Stimulated activated CD8-positive, alpha-beta memory T cell treated with anti-CD3 and anti-CD28 coated beads, Interleukin-15, amount 100 ng/mL, for 24 hours (primary cell): ENCODE data around the gene CCM2.
A peak's percentile ranks its signal among the peaks of the same experiment; 100 is the strongest.
"Not testable (repeated sequence)": the region's sequence is repeated elsewhere in the genome, so short reads cannot be mapped to it uniquely, and the experiment has no call there.

ENCODE experiments used
- DNase-seq: peaks from one replicate; pipeline ENCODE4 v3.0.0-alpha.2; 2020; ENCODE audit warnings: low read depth

Gene CCM2

DNA sequence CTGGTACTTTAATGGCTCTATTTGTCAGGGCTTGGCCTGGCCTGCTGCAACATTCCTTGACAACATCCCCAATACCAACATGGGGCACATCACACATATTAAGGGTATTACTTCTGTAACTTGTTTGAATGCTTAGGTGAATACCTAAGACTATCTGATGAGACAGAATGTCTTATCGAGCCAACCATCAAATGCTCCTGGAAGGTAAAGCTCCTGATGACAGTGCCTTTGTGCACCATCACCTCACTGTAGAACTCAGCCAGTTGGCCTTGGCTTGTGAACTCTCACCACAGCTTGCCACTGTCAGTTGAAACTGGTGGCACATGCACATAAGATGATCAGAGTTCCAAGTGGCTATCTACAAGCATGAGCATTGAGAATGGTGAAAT lies 17.5 kb upstream of the CCM2 start:
- DNase-seq = no peak

DNA sequence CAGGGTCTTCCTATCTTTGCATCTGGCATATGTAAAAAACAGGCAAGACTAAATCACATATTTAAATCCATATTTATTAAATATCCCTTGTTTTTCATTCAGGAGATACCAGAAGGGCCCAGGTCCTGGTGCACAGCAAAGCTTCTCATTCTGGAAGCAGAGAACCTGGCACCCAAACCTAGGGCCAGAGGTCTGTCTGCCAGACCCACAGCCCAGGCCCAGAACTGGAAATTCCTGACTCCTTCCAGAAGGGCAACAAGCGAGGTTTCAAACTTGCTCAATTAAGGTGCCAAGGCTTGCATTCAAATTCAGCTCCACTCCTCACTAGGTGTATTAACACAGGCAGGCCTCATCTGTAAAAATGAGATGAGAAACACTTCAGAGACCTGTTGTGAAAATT lies 17.0 kb upstream of the CCM2 start:
- DNase-seq = no peak

DNA sequence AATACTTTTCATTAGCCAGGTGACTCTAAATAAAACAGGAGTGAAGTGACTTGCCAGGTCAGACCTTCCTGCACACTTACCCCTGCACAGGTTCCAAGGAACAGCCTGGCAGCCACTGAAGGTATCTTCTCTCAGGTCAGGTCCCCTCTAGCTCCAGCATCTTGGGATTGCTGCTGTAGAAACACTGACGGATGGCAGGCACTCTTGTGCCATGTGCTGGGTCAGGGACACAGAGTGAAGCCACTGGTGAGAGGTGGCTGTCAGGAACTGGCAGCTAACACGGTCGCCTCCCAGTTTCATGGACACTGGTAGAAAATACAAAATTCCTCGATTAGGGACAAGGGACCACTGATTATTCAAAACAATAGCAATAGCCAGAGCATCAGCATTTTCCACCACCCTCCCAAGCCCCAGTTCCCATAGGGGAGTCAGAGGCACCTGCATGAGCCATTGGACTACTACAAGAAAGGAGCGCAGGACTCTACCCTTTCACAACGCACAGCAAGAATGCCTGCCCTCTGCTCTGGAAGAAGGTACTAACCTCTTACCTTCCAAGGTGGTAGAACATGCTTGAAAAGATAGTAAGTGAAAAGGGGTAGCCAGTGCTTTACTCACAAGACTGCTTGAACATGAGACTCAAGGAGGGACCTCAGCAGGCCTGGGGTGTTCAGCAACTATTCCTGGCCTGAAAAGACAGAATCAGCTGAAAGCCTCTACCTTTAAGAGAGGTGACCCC lies 16.1 kb upstream of the CCM2 start:
- DNase-seq = no peak

DNA sequence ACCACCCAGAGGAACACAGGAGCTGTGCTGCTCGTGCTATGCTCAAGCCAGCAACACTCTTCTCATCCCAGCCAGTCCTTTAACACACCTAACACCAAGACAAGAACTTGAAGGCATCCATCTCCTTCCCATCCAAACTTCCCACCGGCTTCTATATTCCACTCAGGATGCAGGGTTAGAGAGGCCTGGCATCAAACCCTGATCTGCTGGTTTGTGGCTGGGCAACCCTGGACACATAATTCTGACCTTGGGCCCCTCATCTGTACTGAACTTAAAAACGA lies 15.6 kb upstream of the CCM2 start:
- no peak for DNase-seq

DNA sequence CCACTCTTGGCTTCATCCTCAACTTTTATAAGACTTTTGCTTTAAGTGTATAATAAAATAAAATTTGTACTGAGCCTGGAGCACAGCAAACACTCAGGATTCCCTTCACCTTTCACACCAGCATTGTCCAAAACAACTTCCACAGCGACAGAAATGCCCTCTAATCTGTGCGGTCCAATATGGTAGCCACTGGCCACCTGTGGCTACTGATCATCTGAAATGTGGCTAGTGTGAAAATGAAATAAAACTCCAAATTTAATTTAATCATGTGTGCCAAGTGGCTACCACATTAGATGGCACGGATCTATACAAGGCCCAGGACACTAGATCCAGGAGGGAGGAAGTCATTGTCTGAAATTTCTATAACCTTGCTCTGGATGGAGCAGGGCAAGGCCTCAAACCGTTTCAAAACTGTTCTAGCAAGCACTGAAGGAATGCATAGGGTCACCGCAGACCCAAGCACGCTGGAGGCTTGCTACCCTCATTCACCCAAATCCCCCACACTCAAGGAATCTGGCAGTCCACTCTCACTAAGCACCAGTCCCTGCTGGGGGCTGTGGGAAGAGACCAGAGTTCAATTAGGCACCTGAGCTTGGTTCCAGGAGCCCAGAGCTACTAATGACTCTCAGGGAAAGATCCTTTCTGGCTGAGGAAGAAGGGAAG lies 14.8 kb upstream of the CCM2 start:
- DNase-seq = no peak

DNA sequence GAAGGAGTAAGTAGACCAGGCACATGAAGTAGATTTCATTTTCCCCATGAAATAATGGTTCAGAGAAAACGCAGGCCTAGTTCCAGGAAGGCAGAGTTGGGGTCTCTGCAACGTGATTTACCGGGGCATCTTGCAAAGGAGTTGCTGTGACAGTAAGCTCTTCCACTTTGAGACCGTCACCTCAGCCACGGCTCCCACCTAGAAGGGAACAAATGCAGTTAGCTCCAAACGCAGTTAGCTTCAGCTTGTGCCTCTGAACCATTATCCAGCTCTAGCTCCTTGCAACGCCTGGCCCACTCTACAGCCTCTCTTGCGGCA lies 14.1 kb upstream of the CCM2 start:
- no peak for DNase-seq

DNA sequence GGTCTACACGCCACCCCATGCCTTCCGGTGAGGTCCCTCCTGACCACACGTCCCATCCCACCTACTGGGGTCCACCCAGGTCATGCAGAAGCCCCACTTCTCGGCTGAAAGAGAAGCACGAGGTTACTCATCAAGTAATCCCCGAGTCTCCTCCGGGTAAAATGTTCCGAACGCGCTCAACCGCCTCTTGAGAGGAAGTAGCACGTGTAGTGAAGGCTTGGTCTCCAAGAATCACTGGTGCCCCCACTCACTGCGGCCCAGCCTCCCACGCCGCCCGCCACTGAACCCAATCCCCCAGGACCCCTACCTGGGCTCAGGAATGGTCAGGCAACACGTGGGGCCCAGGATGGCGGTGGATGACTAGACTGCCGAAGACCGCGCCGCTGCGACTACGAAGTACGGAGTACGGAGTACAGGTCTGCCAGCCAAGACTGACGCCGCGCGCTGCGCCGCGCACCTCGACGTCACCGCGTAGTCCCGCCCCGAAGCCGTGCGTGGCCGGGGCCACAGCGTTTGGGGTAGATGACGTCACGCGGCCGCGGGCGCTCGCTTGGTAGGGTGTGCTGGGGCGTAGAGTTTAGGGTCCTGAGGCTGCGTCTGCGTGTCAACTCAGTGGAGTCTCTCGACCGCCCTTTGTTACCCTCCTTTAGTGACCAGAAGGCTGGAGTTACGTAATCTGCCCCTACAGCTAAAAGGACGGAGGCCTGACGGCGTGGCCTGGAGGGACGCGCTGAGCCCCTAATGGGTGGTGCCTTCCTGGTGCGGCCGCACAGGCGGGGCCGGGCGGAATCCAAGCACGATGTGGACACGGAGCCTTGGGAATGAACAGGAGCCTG lies 13.6 kb upstream of the CCM2 start:
- peak; percentile 95 for DNase-seq

DNA sequence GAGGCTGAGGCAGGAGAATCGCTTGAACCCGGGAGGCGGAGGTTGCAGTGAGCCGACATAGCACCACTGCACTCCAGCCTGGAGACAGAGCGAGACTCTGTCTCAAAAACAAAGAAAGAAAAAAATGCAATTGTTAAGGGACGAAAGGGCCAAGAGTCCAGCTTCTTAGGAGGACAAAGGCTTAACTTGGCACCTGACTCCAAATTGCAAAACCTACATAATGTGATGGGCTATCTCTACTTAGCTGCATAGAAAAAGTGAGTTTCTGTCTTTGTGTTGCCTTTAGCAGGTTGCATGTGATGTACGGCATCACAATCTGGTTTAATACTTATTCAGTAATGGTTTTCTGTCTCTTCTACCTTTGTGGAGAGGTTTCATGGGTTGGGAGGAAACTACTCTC lies 12.5 kb upstream of the CCM2 start:
- DNase-seq = no peak

DNA sequence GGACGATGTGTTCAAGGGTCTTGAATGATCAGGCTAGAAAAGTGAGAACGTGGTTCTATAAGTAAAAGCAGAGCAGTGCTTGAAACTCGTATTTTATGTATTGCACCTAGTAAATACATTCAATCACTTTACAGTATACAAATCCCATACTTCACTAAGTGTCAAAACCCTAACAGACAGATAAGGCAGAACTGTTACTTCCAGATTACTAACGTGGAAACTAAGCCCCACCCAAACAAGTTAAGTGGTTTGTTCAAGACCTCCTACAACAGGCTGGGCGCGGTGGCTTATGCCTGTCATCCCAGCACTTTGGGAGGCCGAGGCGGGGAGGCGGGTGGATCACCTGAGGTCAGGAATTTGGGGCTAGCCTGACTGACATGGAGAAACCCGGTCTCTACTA lies 12.0 kb upstream of the CCM2 start:
- DNase-seq = no peak

DNA sequence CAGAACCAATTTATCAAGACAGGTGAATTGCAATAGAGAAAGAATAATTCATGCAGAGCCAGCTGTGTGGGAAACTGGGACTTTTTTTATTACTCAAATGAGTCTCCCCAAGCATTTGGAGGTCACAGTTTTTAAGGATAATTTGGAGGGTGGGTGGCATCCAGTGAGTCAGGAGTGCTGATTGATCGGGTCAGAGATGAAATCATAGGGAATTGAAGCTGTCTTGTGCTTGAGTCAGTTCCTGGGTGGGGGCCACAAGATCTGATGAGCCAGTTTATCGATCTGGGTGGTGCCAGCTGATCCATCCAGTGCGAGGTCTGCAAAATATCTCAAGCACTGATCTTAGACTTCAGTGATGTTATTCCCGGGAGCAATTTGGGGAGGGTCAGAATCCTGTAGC lies 11.3 kb upstream of the CCM2 start:
- DNase-seq = no peak

DNA sequence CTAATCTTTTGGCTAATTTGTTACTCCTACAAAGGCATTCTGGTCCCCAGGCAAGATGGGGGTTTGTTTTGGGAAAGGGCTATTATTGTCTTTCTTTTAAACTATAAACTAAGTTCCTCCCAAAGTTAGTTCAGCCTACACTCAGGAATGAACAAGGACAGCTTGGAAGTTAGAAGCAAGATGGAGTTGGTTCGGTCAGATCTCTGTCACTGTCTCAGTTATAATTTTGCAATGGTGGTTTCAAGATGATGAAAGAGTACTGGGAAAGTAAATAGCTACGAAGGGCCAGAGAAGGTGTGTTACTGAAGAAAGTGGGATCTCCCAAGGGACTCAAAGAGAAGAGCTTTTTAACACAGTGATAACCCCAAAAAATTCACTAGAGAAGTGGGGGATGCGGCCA lies 10.9 kb upstream of the CCM2 start:
- no peak for DNase-seq

DNA sequence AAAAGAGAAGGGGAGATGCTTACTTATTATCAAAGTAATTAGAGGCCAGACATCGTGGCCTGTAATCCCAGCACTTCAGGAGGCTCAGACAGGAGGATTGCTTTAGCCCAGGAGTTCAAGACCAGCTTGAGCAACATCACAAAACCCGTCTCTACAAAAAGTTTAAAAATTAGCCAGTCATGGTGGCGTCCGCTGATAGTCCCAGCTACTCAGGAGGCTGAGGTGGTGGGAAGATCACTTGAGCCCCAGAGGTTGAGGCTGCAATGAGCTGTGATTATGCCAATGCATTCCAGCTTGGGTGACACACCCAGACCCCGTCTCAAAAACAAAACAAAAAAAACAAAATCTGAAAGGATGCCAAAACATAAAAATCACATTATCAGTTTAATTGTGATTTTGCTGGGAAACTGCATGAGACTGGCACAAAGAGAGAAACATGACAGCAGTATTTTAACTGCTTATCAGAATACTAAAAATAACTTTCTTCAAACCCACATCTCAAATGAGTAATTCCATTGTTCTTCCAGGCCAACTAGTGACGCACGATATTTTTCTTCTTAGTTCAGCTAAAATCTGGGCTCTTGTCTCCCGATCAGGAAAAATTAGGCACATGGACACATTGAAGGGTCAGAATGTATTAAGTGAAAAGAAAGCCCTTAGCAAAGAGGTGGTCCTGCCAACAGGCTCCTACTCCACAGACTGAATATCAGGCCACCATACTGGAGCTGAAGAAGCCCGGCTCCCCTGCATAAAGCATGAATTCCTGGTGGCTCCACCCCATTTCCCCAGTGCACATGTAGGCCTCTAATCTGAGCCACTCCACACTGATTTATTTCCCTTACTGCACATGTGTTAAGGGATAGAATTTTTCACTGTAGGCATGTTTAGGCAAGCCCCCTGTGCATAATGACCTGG lies 9.6 kb upstream of the CCM2 start:
- DNase-seq = no peak

DNA sequence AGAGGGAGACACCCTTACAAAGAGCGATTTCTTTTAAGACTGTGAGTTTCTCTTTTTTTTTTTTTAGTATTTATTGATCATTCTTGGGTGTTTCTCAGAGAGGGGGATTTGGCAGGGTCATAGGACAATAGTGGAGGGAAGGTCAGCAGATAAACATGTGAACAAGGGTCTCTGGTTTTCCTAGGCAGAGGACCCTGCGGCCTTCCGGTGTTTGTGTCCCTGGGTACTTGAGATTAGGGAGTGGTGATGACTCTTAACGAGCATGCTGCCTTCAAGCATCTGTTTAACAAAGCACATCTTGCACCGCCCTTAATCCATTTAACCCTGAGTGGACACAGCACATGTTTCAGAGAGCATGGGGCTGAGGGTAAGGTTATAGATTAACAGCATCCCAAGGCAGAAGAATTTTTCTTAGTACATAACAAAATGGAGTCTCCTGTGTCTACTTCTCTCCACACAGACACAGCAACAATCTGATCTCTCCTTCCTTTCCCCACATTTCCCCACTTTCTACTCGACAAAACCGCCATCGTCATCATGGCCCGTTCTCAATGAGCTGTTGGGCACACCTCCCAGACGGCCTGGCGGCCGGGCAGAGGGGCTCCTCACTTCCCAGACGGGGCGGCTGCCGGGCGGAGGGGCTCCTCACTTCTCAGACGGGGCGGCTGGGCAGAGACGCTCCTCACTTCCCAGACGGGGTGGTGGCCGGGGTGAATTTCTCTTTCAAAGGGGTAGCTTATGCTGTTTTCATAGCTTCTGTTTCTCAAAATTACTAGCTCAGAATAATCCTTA lies 7.8 kb upstream of the CCM2 start:
- not testable (repeated sequence) for DNase-seq

DNA sequence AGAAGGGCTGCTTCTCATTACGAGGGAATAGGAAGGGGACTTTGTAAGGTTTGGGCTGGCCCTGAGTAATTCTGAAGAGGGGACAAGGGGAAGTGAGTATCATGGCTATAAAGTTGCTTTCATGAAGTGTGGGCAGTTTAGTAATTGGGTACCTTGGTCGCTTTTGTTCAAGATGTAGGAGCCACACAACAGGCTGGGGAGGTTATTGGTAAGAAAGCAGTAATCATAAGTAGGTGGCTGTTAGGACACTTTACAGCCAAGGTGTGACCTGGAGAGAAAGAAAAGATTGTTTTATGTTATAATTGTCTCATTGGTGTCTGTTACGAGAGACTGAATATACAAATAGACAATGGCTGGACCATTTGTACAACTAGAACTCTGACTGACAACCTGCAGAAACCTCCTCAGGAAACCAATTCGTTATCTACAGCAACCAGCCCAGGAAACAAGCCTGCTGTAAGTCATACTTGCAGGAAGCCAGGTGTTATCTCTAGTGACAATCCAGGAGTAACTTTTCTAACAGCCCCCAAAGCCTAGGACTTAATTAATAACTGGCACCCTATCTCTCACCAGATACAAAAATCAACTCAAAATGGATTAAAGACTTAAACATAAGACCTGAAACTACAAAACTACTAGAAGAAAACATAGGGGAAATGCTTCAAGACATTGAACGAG lies 5.0 kb upstream of the CCM2 start:
- no peak for DNase-seq

DNA sequence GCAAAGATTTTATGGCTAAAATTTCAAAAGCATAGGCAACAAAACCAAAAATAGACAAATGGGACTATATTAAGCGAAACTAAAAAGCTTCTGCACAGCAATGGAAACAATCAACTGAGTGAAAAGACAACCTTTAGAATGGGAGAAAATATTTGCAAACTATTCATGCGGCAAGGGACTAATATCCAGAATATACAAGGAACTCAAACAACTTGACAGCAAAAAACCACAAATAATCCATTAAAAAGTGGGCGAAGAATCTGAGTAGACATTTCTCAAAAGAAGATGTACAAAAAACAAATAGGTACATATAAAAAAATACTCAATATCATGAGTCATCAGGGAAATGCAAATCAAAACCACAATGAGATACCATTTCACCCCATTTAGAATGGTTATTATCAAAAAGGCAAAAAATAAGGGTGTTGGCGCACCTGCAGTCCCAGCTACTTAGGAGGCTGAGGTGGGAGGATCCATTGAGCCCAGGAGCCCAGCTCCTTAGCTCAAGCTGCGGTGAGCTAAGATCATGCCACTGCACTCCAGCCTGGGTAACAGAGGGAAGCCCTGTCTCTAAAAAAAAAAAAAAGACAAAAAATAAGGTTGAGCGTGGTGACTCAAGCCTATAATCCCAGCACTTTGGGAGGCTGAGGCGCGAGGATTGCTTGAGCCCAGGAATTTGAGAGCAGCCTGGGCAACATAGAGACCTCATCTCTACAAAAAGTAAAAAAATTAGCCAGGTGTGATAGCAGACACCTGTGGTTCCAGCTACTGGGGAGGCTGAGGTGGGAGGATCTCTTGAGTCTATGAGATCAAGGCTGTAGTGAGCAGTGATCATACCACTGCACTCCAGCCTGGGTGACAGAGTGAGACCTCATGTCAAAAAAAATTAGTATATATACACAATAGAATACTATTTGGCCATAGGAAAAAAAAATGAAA lies 4.2 kb upstream of the CCM2 start:
- DNase-seq = no peak

DNA sequence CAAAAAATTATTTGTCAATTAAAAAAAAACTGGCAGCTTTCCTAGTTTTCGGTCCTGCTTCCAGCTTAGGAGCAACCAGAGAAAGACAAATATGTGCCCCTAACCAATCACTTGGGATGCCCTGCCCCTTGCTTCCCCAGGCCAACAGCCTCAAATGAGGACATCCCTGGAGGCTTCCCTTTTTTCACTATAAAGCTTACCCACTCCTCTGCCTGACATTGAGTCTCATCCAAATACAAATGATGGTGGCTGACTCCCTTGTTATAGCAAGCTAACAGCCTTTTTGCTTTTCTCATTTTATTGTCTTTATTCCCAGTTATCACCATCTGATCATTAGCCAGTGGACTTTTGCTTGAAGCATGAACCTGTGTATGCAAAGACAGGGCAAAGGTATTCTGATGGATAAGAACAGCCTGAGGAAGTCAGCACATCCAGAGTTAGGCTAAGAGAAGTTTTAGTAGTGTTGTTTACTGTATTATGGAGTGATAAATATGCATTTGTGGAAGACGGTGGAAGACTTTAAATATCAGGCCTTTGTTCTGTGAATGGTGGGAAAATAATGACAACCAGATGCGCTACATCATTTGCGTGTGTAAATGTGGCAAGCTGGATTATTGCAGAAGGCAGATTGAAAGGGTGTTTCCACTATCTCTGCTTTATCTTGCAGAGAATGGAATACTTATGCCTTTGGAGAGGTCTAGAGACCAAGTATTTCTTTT lies 1.7 kb upstream of the CCM2 start:
- no peak for DNase-seq

DNA sequence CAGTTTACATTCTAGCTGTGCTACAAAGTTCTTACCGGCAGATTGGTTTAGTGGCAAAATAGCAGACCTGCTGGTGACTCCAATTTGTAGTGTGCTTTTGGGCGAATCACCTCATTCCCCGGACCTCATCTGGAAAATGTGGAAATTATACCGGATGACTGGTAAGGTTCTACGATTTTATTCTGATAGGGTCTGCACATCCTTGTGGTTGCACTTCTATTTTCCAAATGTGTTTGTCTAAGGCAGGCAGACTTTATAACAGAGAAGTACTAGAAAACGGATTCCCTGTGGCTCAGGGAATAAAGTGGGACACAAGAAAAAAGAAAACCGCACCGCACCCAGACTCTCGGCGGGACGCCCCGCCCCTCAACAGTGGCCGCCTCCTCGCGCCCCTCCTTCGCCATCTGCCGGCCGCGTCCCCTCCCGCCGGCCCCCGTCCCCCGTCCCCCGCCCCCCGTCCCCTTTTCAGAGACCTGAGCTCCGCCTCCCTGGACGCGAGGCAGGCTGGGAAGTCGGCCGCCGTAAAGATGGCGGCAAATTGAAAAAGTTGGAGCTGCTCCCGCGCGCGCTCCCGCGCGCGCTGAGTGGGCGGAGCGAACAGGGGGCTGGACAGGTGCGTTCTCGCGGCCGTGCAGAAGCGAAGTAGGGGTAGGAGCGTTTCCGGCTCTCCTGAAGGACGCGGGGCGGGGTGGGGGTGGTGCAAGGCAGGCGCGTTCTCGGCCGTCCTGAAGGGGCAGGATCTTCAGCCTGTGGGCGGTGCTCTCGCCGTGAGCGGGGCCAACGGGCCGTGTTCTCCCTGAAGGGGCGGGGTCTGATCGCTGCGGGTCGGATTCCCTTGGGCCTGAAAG lies 532 bp upstream of the CCM2 start:
- peak; percentile 92 for DNase-seq

DNA sequence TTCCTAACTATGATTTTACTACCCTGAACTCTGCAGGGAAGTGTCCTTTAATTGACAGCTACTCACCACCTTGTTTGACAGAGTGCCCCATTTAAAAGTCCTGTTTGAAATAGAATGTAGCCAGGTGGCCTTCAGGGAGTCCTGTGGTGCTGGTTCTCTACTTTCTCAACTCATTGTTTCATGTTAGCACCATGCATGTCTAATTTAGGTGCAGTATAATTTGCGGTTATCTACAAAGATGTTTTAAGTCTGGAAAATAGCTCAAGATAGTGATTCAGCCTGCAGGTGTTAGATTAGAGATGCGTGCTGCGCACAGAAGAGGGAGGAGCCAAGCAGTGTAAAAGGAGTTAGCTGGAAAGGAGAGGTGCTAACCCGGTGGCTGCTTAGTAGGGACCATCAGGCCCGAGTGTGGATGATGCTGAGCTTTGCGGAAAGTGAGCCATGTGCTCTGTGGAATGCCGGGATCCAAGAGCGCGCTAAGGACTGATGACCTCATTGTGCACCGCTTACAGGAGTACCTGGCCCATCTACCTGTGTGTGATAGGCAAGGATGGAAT lies 1.2 kb downstream of the CCM2 start:
- DNase-seq = no peak
